Measurements from ENCODE around the gene DCAF15. TPM values are rescaled to one million over a fixed set of nuclear protein-coding genes. Genes with fewer than 3 reads are reported as not detected.
"Not testable (repeated sequence)": the region's sequence is repeated elsewhere in the genome, so short reads cannot be mapped to it uniquely, and the experiment has no call there.

Gene DCAF15
- total and polyA plus RNA-seq, 4 donors: 8.8 to 41.4 (median 23.5) TPM

DNA sequence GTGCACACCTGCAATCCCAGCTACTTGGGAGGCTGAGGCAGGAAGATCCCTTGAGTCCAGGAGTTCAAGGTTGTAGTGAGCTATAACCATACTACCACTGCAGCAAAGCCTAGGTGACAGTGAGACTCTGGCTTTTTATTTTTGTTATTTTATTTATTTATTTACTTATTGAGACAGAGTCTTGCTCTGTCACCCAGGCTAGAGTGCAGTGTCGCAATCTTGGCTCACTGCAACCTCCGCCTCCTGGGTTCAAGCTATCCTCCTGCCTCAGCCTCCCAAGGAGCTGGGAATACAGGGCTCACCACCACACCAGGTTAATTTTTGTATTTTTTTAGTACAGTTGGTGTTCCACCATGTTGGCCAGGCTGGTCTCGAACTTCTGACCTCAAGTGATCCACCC, 21.2 kb downstream of the DCAF15 start:
- H3K4me1 ChIP-seq (ENCODE audit: control insufficient read depth in 1 of 2, insufficient read depth in 2 of 2, low read length in 2 of 2); ATAC-seq (ENCODE audit: low FRiP score); H3K27ac ChIP-seq (ENCODE audit: low read depth in 1 of 2, low read length in 2 of 2); intact Hi-C loops (cut with DNase I); DNase-seq; H3K4me3 ChIP-seq (ENCODE audit: low read length in 2 of 2); H3K9me3 ChIP-seq (ENCODE audit: control insufficient read depth, low read length); H3K27me3 ChIP-seq (ENCODE audit: control insufficient read depth in 1 of 2, insufficient read depth in 2 of 2, low read length in 1 of 2); H3K36me3 ChIP-seq (ENCODE audit: control insufficient read depth in 1 of 2, insufficient read depth in 2 of 2, low read length in 1 of 2): not testable (repeated sequence)
- WGBS, 2 donors: 94 to 97% methylated on average over 3 of the region's 3 CpGs

DNA sequence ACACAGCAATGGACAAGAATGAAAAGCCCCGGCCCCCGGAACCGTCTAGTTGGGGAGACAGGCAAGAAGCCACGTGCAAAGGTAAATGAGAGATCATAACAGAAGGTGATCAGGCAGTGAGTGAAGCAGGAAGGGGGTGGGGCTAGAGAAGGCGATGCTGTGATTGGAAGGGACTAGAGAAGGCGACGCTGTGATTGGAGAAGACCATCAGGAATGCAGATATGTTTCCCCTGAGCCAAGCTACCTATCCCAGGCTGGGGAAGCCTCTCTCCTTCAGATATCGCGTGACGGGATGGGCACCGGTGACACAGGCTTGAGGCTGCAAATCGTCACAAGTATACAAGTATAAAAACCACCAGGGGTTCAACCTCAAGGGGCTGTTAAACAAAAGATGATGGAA, 21.8 kb downstream of the DCAF15 start:
- WGBS, 2 donors: 66 to 70% methylated on average over 12 of the region's 12 CpGs
- intact Hi-C loops (cut with DNase I): no loop called here

DNA sequence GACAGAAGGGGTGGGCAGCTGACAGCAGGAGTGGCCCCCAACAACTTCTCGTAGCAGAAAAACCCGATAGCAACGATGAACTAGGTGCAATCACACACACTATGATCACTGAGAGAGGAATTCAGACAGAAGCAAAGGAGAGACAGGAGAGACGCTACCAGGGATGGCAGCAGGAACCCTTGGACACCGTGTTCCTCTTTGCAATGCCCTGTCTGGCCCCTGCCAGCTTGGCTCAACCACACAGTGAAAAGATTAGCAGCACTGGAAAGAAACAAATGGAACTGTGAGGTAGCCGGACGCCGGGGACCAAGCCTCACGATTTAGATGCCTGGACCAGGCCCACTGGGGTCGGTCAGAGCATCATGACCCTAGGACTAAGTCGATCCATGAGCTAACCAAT, 23.6 kb downstream of the DCAF15 start:
- ATAC-seq (ENCODE audit: low FRiP score) (no peak), DNase-seq (no peak)
- WGBS, 2 donors: 67 to 73% methylated on average over 11 of the region's 11 CpGs
- Histone ChIP-seq H3K9me3 (ENCODE audit: control insufficient read depth, low read length) (no peaks in the 10 kb centered on the region), H3K27me3 (ENCODE audit: control insufficient read depth in 1 of 2, insufficient read depth in 2 of 2, low read length in 1 of 2) (no peaks in the 10 kb centered on the region), H3K36me3 (ENCODE audit: control insufficient read depth in 1 of 2, insufficient read depth in 2 of 2, low read length in 1 of 2) (no peaks in the 10 kb centered on the region), H3K4me3 (ENCODE audit: low read length in 2 of 2) (no peak overlapping the region), H3K4me1 (ENCODE audit: control insufficient read depth in 1 of 2, insufficient read depth in 2 of 2, low read length in 2 of 2) (no peaks in the 10 kb centered on the region), H3K27ac (ENCODE audit: low read depth in 1 of 2, low read length in 2 of 2) (no peak overlapping the region)
- intact Hi-C loops (cut with DNase I): loop anchor here in 1 of 2 donors (2.0 kb wide), 1 partner anchor 23 kb away; the partner anchor contains the start of gene DCAF15

More for the DNA sequence above, 21.8 kb downstream of the DCAF15 start:
- H3K4me1 ChIP-seq (ENCODE audit: control insufficient read depth in 1 of 2, insufficient read depth in 2 of 2, low read length in 2 of 2): no peaks in the 10 kb centered on the region
- no peaks in the 10 kb centered on the region for H3K27me3 ChIP-seq (ENCODE audit: control insufficient read depth in 1 of 2, insufficient read depth in 2 of 2, low read length in 1 of 2)
- ATAC-seq (ENCODE audit: low FRiP score): no peak
- DNase-seq: no peak
- no peak overlapping the region for H3K27ac ChIP-seq (ENCODE audit: low read depth in 1 of 2, low read length in 2 of 2)
- H3K36me3 ChIP-seq (ENCODE audit: control insufficient read depth in 1 of 2, insufficient read depth in 2 of 2, low read length in 1 of 2): no peaks in the 10 kb centered on the region
- no peaks in the 10 kb centered on the region for H3K9me3 ChIP-seq (ENCODE audit: control insufficient read depth, low read length)
- H3K4me3 ChIP-seq (ENCODE audit: low read length in 2 of 2): no peak overlapping the region

DNA sequence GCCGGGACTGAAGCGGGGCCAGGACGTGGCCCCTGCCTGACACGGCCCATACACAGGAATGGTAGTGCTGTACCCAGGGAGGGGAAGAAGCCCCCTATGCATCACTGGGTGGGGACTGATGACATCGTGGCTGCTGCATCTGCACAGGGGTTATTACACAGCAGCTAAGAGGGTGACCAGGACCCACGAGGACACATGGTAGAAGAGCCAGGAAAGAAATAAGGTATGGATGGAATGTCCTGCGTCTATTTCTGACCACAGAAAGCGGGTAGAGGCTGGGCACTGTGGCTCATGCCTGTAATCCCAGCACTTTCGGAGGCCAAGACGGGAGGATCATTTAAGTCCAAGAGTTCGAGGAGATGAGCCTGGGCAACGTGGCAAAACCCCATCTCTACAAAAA, 24.1 kb downstream of the DCAF15 start:
- ATAC-seq (ENCODE audit: low FRiP score) (no peak), DNase-seq (no peak)
- H3K36me3 ChIP-seq (ENCODE audit: control insufficient read depth in 1 of 2, insufficient read depth in 2 of 2, low read length in 1 of 2): no peaks in the 10 kb centered on the region
- H3K4me3 ChIP-seq (ENCODE audit: low read length in 2 of 2): no peak overlapping the region
- intact Hi-C loops (cut with DNase I): loop anchor here in 1 of 2 donors (2.0 kb wide), 1 partner anchor 24 kb away; the partner anchor contains the start of gene DCAF15
- WGBS, 2 donors: 57 to 62% methylated on average over 12 of the region's 12 CpGs
- no peak overlapping the region for H3K27ac ChIP-seq (ENCODE audit: low read depth in 1 of 2, low read length in 2 of 2)
- no peaks in the 10 kb centered on the region for H3K27me3 ChIP-seq (ENCODE audit: control insufficient read depth in 1 of 2, insufficient read depth in 2 of 2, low read length in 1 of 2)
- H3K9me3 ChIP-seq (ENCODE audit: control insufficient read depth, low read length): no peaks in the 10 kb centered on the region
- no peaks in the 10 kb centered on the region for H3K4me1 ChIP-seq (ENCODE audit: control insufficient read depth in 1 of 2, insufficient read depth in 2 of 2, low read length in 2 of 2)

DNA sequence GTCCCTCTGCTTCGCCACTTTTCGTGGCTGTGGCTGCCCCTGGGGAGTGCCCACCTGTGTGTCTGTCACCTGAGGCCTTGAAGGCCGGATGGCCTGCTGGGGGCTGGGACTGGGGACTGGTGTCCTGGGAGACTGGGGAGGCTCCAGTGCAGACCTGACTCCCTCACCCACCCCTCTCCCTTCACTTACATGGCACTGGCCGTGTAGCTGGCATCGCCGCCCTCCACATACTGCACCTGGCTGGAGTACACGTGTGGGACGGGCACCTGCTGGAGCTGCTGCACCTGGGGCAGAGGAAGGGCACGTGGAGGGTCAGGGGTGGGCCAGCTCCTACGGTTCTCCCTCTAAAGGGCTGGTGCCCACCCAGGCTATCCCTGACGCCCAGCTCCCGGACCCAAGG, 25.5 kb downstream of the DCAF15 start:
- Histone ChIP-seq H3K27me3 (ENCODE audit: control insufficient read depth in 1 of 2, insufficient read depth in 2 of 2, low read length in 1 of 2) (no peaks in the 10 kb centered on the region), H3K9me3 (ENCODE audit: control insufficient read depth, low read length) (no peaks in the 10 kb centered on the region), H3K27ac (ENCODE audit: low read depth in 1 of 2, low read length in 2 of 2) (peak overlapping the region in 1 of 2 donors; percentile 3), H3K4me1 (ENCODE audit: control insufficient read depth in 1 of 2, insufficient read depth in 2 of 2, low read length in 2 of 2) (no peaks in the 10 kb centered on the region), H3K4me3 (ENCODE audit: low read length in 2 of 2) (no peak overlapping the region), H3K36me3 (ENCODE audit: control insufficient read depth in 1 of 2, insufficient read depth in 2 of 2, low read length in 1 of 2) (no peaks in the 10 kb centered on the region)
- ATAC-seq (ENCODE audit: low FRiP score) (no peak), DNase-seq (no peak)
- WGBS, 2 donors: 86 to 88% methylated on average over 12 of the region's 12 CpGs
- intact Hi-C loops (cut with DNase I): loop anchor here in 1 of 2 donors (2.0 kb wide), 1 partner anchor 25 kb away; the partner anchor contains the start of gene DCAF15

DNA sequence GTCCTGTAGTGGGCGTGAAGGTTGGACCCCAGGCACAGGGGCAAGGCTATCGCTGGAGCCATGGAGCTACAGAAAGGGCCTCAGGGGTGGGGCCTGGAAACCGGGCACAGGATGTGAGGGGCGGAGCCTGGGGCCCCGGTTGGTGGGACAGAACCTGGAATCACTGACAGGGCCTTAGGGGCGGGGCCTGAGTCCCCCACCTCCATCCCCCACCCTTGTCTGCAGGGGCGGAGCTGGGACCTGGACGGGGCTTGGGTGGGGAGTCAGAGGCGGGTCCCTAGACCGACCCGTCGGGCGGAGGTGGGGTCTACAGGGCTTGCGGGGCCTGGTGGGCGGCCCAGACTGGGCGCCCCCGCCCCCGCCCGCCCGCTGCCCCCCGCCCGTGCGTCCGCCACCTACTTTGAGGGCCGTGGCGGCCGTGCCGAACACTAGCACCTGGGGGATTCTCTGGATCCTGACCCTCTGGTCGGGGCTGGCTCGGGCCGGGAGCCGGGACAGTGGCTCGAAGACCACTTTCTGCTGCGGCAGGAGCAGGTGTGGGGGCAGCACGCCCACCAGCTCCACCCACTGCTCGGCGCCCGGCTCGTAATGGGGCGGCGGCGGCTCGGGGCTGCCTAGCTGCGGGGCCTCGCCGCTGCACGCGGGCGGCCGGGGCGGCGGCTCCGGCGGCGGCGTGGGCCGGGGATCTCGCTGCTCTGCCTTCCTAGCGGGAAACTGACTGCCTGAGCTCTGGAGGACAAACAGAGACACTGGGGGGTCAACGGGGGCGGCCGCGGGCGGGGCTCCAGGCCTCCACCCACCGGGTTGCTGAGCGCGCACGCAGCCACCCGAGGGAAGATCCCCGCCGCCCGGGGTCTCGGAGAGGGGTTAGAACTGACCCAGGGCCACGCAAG, 26.3 kb downstream of the DCAF15 start:
- Histone ChIP-seq H3K9me3 (ENCODE audit: control insufficient read depth, low read length) (no peaks in the 10 kb centered on the region), H3K4me3 (ENCODE audit: low read length in 2 of 2) (peak overlapping the region; percentile 19 to 34), H3K27me3 (ENCODE audit: control insufficient read depth in 1 of 2, insufficient read depth in 2 of 2, low read length in 1 of 2) (no peaks in the 10 kb centered on the region), H3K27ac (ENCODE audit: low read depth in 1 of 2, low read length in 2 of 2) (no peak overlapping the region), H3K4me1 (ENCODE audit: control insufficient read depth in 1 of 2, insufficient read depth in 2 of 2, low read length in 2 of 2) (no peaks in the 10 kb centered on the region), H3K36me3 (ENCODE audit: control insufficient read depth in 1 of 2, insufficient read depth in 2 of 2, low read length in 1 of 2) (peaks cover 0 to 3% of the 10 kb centered on the region in 2 donors)
- intact Hi-C loops (cut with DNase I): no loop called here
- 2 to 3% methylated on average over 60 to 74 of the region's 74 CpGs for WGBS, 2 donors
- peak; percentile 93 for DNase-seq
- ATAC-seq (ENCODE audit: low FRiP score): peak; percentile 83

DNA sequence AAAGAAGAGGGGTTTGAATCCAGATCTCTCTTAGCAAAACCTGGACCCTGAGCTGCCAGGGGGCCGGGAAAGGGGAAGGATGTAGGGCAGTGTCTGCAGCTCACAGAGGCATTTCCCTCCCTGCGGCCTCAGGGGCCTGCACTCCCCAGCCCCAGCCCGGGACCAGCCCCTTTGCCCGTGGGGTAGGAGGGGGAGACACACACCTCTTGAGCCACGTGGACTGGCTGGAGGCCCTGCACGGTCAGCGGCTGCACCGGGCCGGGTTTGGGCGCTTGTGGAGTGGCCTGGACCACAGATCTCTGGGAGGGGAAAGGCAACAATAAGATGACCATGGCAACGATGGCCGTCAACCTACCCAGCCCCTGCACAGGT, 26.9 kb downstream of the DCAF15 start:
- H3K27ac ChIP-seq (ENCODE audit: low read depth in 1 of 2, low read length in 2 of 2): no peak overlapping the region
- 10 to 14% methylated on average over 12 of the region's 12 CpGs for WGBS, 2 donors
- H3K4me3 ChIP-seq (ENCODE audit: low read length in 2 of 2): peak overlapping the region in 1 of 2 donors; percentile 34
- H3K4me1 ChIP-seq (ENCODE audit: control insufficient read depth in 1 of 2, insufficient read depth in 2 of 2, low read length in 2 of 2): no peaks in the 10 kb centered on the region
- no peaks in the 10 kb centered on the region for H3K27me3 ChIP-seq (ENCODE audit: control insufficient read depth in 1 of 2, insufficient read depth in 2 of 2, low read length in 1 of 2)
- peaks cover 0 to 3% of the 10 kb centered on the region in 2 donors for H3K36me3 ChIP-seq (ENCODE audit: control insufficient read depth in 1 of 2, insufficient read depth in 2 of 2, low read length in 1 of 2)
- DNase-seq (peak in 1 of 2 donors; percentile 70), ATAC-seq (ENCODE audit: low FRiP score) (no peak)
- H3K9me3 ChIP-seq (ENCODE audit: control insufficient read depth, low read length): no peaks in the 10 kb centered on the region
- intact Hi-C loops (cut with DNase I): no loop called here

DNA sequence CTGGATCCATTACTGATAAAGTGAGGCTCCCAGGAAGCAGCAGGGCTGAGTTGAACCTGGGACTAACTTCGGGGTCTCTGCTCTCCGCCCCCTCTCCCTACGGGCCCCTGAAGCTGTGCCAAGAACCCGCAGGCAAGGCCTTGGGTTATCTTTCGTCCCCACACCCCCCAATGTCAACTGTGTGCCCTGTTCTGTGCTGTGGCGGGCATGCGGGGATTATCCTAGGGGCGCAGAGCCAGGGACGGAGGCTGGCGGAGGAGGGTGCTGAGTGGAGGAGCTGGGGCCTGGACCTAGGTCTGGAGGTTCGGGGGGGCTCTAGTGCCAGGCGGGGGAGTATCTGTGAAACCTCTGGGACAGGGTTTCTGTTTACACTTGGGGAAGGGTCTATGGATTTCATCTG, 27.4 kb downstream of the DCAF15 start:
- WGBS, 2 donors: 77 to 80% methylated on average over 12 of the region's 12 CpGs
- H3K27me3 ChIP-seq (ENCODE audit: control insufficient read depth in 1 of 2, insufficient read depth in 2 of 2, low read length in 1 of 2): no peaks in the 10 kb centered on the region
- no peak overlapping the region for H3K4me3 ChIP-seq (ENCODE audit: low read length in 2 of 2)
- intact Hi-C loops (cut with DNase I): no loop called here
- no peak for DNase-seq
- no peak overlapping the region for H3K27ac ChIP-seq (ENCODE audit: low read depth in 1 of 2, low read length in 2 of 2)
- H3K4me1 ChIP-seq (ENCODE audit: control insufficient read depth in 1 of 2, insufficient read depth in 2 of 2, low read length in 2 of 2): no peaks in the 10 kb centered on the region
- no peaks in the 10 kb centered on the region for H3K9me3 ChIP-seq (ENCODE audit: control insufficient read depth, low read length)
- ATAC-seq (ENCODE audit: low FRiP score): no peak
- H3K36me3 ChIP-seq (ENCODE audit: control insufficient read depth in 1 of 2, insufficient read depth in 2 of 2, low read length in 1 of 2): peaks cover 0 to 3% of the 10 kb centered on the region in 2 donors

DNA sequence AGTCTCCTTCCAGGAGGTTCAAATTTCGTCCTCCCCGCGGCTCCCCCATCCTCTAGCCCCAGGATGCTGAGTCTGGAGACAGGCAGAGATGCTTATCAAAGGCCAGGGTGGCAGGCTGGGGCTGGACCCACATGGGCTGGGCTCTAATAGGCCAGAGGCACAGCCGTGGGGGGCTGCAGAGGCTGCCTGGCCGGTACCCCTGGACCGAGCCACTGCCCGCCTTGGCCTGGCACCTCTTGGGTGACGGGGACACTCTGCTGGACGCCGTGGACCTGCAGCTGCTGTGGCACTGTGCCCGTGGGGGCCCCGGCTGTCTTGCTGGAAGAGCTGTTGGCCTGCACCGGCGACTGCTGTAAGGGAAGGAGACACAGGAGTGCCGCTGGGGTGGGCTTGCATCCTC, 28.0 kb downstream of the DCAF15 start:
- Histone ChIP-seq H3K4me1 (ENCODE audit: control insufficient read depth in 1 of 2, insufficient read depth in 2 of 2, low read length in 2 of 2) (no peaks in the 10 kb centered on the region), H3K27ac (ENCODE audit: low read depth in 1 of 2, low read length in 2 of 2) (no peak overlapping the region), H3K4me3 (ENCODE audit: low read length in 2 of 2) (no peak overlapping the region), H3K9me3 (ENCODE audit: control insufficient read depth, low read length) (no peaks in the 10 kb centered on the region), H3K27me3 (ENCODE audit: control insufficient read depth in 1 of 2, insufficient read depth in 2 of 2, low read length in 1 of 2) (no peaks in the 10 kb centered on the region), H3K36me3 (ENCODE audit: control insufficient read depth in 1 of 2, insufficient read depth in 2 of 2, low read length in 1 of 2) (peaks cover 0 to 3% of the 10 kb centered on the region in 2 donors)
- peak in 1 of 2 donors; percentile 79 for DNase-seq
- WGBS, 2 donors: 94 to 95% methylated on average over 15 of the region's 15 CpGs
- ATAC-seq (ENCODE audit: low FRiP score): no peak
- intact Hi-C loops (cut with DNase I): no loop called here

All from aorta (tissue), 5 donors.